ENCODE measurements around the gene RABAC1. TPM values are rescaled to one million over a fixed set of nuclear protein-coding genes. Genes with fewer than 3 reads are reported as not detected.
A peak's percentile ranks its signal among the peaks of the same experiment; 100 is the strongest.

Gene RABAC1
- total and polyA plus RNA-seq, 10 of the 15 experiments (the other 5 are each of a cell fraction or from before 2014, with no cell fraction given) = 10.9 to 115 (median 49.2) TPM

GRCh38 chr19:41910992-41911888 lies 47.9 kb downstream of the RABAC1 start:
- FAIRE-seq (no peak), DNase-seq (ENCODE audit: low read depth, low spot score) (no peak), ATAC-seq (no peak)
- TF ChIP-seq NRF1 (conservative IDR thresholded peaks at IDR 0.05; ENCODE audit: low read depth, low read length) (no peak), NFYB (IDR thresholded peaks at IDR 0.05; ENCODE audit: insufficient read depth, low read depth, low read length) (no peak), ZBTB4 (CRISPR knock-in tag; IDR thresholded peaks at IDR 0.05) (no peak), SRF (IDR thresholded peaks at IDR 0.05; ENCODE audit: low read depth in 2 of 2, low read length in 2 of 2) (no peak), POLR2A (IDR thresholded peaks at IDR 0.05; ENCODE audit: low read depth, low read length) (peak; percentile 47; the same call in 1 of the 2 replicates), SKIL (IDR thresholded peaks at IDR 0.05; ENCODE audit: low read depth, poor library complexity, severe bottlenecking) (no peak), CHD2 (IDR thresholded peaks at IDR 0.05; ENCODE audit: borderline replicate concordance, low read depth, low read length) (no peak), MTA2 (IDR thresholded peaks at IDR 0.05; ENCODE audit: low read depth) (no peak)
- ChIA-PET SMC1A (ENCODE audit: uncharacterized antibody, unreplicated experiment) (no interaction called here), RAD21 (ENCODE audit: unreplicated experiment) (no interaction called here), POLR2A (no interaction called here), CTCF (no interaction called here)
- H2AFZ ChIP-seq (ENCODE audit: control insufficient read depth, low read depth, low read length) = no peak overlapping the region
- in situ Hi-C loops (cut with MboI) = no loop called here
- peaks cover 3% of the 10 kb centered on the region in 2 experiments; a peak in 3 of 4 replicates for H3K27me3 ChIP-seq (replicated peaks in 1 of 2; ENCODE audit: control insufficient read depth in 2 of 2, insufficient read depth in 2 of 2, low read length in 1 of 2)
- no peak overlapping the region for H3K27ac ChIP-seq (ENCODE audit: control insufficient read depth, insufficient read depth)
- BruUV-seq (replicated peaks) = no TSS peak
- no peaks in the 10 kb centered on the region for H3K4me1 ChIP-seq (ENCODE audit: control insufficient read depth, insufficient read depth, low read length)
- H3K4me2 ChIP-seq (ENCODE audit: control insufficient read depth, insufficient read depth) = no peak overlapping the region
- no peak overlapping the region for H3K4me3 ChIP-seq
- H3K36me3 ChIP-seq (ENCODE audit: control insufficient read depth in 2 of 2, insufficient read depth in 2 of 2, low read length in 1 of 2) = peaks cover 0 to 4% of the 10 kb centered on the region in 2 experiments; a peak in 3 of 4 replicates
- intact Hi-C loops (cut with micrococcal nuclease; ENCODE audit: unreplicated experiment) = no loop called here
- no peaks in the 10 kb centered on the region for H3K79me2 ChIP-seq (ENCODE audit: control insufficient read depth, insufficient read depth, low read length)
- H3K9me3 ChIP-seq (replicated peaks; ENCODE audit: control insufficient read depth, insufficient read depth, low read length) = no peaks in the 10 kb centered on the region
- no peak overlapping the region for H3K9ac ChIP-seq (ENCODE audit: control insufficient read depth, insufficient read depth, low read length)
- 39% methylated on average over 13 of the region's 13 CpGs for WGBS (ENCODE audit: insufficient coverage, insufficient replicate concordance, low lambda C conversion rate, missing lambda C conversion rate)
- H4K20me1 ChIP-seq (ENCODE audit: control insufficient read depth, insufficient read depth) = peaks cover 6% of the 10 kb centered on the region; the same call in 1 of the 2 replicates
